ENCODE results near the gene ADIRF. TPM values are rescaled to one million over a fixed set of nuclear protein-coding genes. Genes with fewer than 3 reads are reported as not detected.

The ADIRF gene
- total RNA-seq, 1 donor from 2014 or later = not detected

- DNase-seq (ENCODE audit: low spot score, unreplicated experiment) = no peak
- no peak for TF ChIP-seq CTCF (IDR thresholded peaks at IDR 0.05; ENCODE audit: unreplicated experiment)
- Mint-ChIP-seq H3K4me3 (ENCODE audit: low read depth) (no peak overlapping the region), H3K27me3 (no peaks in the 10 kb centered on the region), H3K27ac (no peak overlapping the region), H3K4me1 (ENCODE audit: low read depth) (peaks cover 25% of the 10 kb centered on the region), H3K9me3 (ENCODE audit: low read depth) (no peaks in the 10 kb centered on the region), H3K36me3 (ENCODE audit: insufficient read depth) (no peaks in the 10 kb centered on the region)
Measured at GRCh38 chr10:86963341-86963919, 4.9 kb upstream of the ADIRF start.

- no peak overlapping the region for H3K4me3 Mint-ChIP-seq (ENCODE audit: low read depth)
- no peak overlapping the region for H3K27ac Mint-ChIP-seq
- no peak for DNase-seq (ENCODE audit: low spot score, unreplicated experiment)
- peaks cover under 1% of the 10 kb centered on the region for H3K27me3 Mint-ChIP-seq
- TF ChIP-seq CTCF (IDR thresholded peaks at IDR 0.05; ENCODE audit: unreplicated experiment) = no peak
- no peaks in the 10 kb centered on the region for H3K36me3 Mint-ChIP-seq (ENCODE audit: insufficient read depth)
- H3K4me1 Mint-ChIP-seq (ENCODE audit: low read depth) = peaks cover 20% of the 10 kb centered on the region
- no peaks in the 10 kb centered on the region for H3K9me3 Mint-ChIP-seq (ENCODE audit: low read depth)
Measured at GRCh38 chr10:86964061-86964846, 4.0 kb upstream of the ADIRF start.

GRCh38 chr10:86964847-86965190 lies 3.5 kb upstream of the ADIRF start:
- no peak for TF ChIP-seq CTCF (IDR thresholded peaks at IDR 0.05; ENCODE audit: unreplicated experiment)
- DNase-seq (ENCODE audit: low spot score, unreplicated experiment) = no peak
- Mint-ChIP-seq H3K27ac (no peak overlapping the region), H3K9me3 (ENCODE audit: low read depth) (no peaks in the 10 kb centered on the region), H3K4me1 (ENCODE audit: low read depth) (peaks cover 18% of the 10 kb centered on the region), H3K27me3 (peaks cover 2% of the 10 kb centered on the region), H3K36me3 (ENCODE audit: insufficient read depth) (no peaks in the 10 kb centered on the region), H3K4me3 (ENCODE audit: low read depth) (no peak overlapping the region)

- Mint-ChIP-seq H3K4me3 (ENCODE audit: low read depth) (no peak overlapping the region), H3K9me3 (ENCODE audit: low read depth) (no peaks in the 10 kb centered on the region), H3K27me3 (peaks cover 8% of the 10 kb centered on the region), H3K36me3 (ENCODE audit: insufficient read depth) (no peaks in the 10 kb centered on the region), H3K27ac (peak overlapping the region; percentile 95), H3K4me1 (ENCODE audit: low read depth) (peaks cover 19% of the 10 kb centered on the region)
- DNase-seq (ENCODE audit: low spot score, unreplicated experiment) = no peak
- TF ChIP-seq CTCF (IDR thresholded peaks at IDR 0.05; ENCODE audit: unreplicated experiment) = no peak
Measured at GRCh38 chr10:86965986-86966654, 2.2 kb upstream of the ADIRF start.

- no peak for DNase-seq (ENCODE audit: low spot score, unreplicated experiment)
- TF ChIP-seq CTCF (IDR thresholded peaks at IDR 0.05; ENCODE audit: unreplicated experiment) = no peak
Measured at GRCh38 chr10:86967481-86967941, 771 bp upstream of the ADIRF start.

More at GRCh38 chr10:86967481-86967941, 771 bp upstream of the ADIRF start:
- no peaks in the 10 kb centered on the region for H3K9me3 Mint-ChIP-seq (ENCODE audit: low read depth)
- H3K4me1 Mint-ChIP-seq (ENCODE audit: low read depth) = peaks cover 22% of the 10 kb centered on the region
- H3K27ac Mint-ChIP-seq = no peak overlapping the region
- H3K4me3 Mint-ChIP-seq (ENCODE audit: low read depth) = no peak overlapping the region
- H3K36me3 Mint-ChIP-seq (ENCODE audit: insufficient read depth) = no peaks in the 10 kb centered on the region
- H3K27me3 Mint-ChIP-seq = peaks cover 16% of the 10 kb centered on the region
